Measurements from ENCODE around the gene DNASE1L2.

Gene DNASE1L2

GRCh38 chr16:2282866-2283555, 46.8 kb downstream of the DNASE1L2 start:
- Histone ChIP-seq H3K4me1 (ENCODE audit: control insufficient read depth, insufficient read depth, low read length, poor library complexity, severe bottlenecking) (no peaks in the 10 kb centered on the region), H3K36me3 (ENCODE audit: control insufficient read depth, insufficient read depth, low read length) (no peaks in the 10 kb centered on the region), H3K9me3 (ENCODE audit: control insufficient read depth, low read length) (no peaks in the 10 kb centered on the region), H3K4me3 (ENCODE audit: extremely low read depth, insufficient read depth, low read length, poor library complexity, severe bottlenecking) (no peak overlapping the region), H3K27ac (ENCODE audit: low read depth, low read length, severe bottlenecking) (no peak overlapping the region)
- 86 to 89% methylated on average over 14 to 19 of the region's 26 CpGs for WGBS, 2 experiments (ENCODE audit: insufficient coverage in 2 of 2)

GRCh38 chr16:2284001-2284770, 47.9 kb downstream of the DNASE1L2 start:
- 90 to 91% methylated on average over 24 to 28 of the region's 37 CpGs for WGBS, 2 experiments (ENCODE audit: insufficient coverage in 2 of 2)
- H3K27ac ChIP-seq (ENCODE audit: low read depth, low read length, severe bottlenecking), result no peak overlapping the region
- H3K9me3 ChIP-seq (ENCODE audit: control insufficient read depth, low read length), result no peaks in the 10 kb centered on the region

GRCh38 chr16:2284797-2285576, 48.7 kb downstream of the DNASE1L2 start:
- Histone ChIP-seq H3K9me3 (ENCODE audit: control insufficient read depth, low read length) (no peaks in the 10 kb centered on the region), H3K4me3 (ENCODE audit: extremely low read depth, insufficient read depth, low read length, poor library complexity, severe bottlenecking) (no peak overlapping the region)

More at GRCh38 chr16:2284001-2284770, 47.9 kb downstream of the DNASE1L2 start:
- Histone ChIP-seq H3K4me3 (ENCODE audit: extremely low read depth, insufficient read depth, low read length, poor library complexity, severe bottlenecking) (no peak overlapping the region), H3K36me3 (ENCODE audit: control insufficient read depth, insufficient read depth, low read length) (no peaks in the 10 kb centered on the region), H3K4me1 (ENCODE audit: control insufficient read depth, insufficient read depth, low read length, poor library complexity, severe bottlenecking) (no peaks in the 10 kb centered on the region)

GRCh38 chr16:2285731-2286191, 49.5 kb downstream of the DNASE1L2 start:
- Histone ChIP-seq H3K27ac (ENCODE audit: low read depth, low read length, severe bottlenecking) (no peak overlapping the region), H3K4me3 (ENCODE audit: extremely low read depth, insufficient read depth, low read length, poor library complexity, severe bottlenecking) (no peak overlapping the region), H3K36me3 (ENCODE audit: control insufficient read depth, insufficient read depth, low read length) (no peaks in the 10 kb centered on the region), H3K9me3 (ENCODE audit: control insufficient read depth, low read length) (no peaks in the 10 kb centered on the region), H3K4me1 (ENCODE audit: control insufficient read depth, insufficient read depth, low read length, poor library complexity, severe bottlenecking) (no peaks in the 10 kb centered on the region)
- 78 to 83% methylated on average over 10 to 12 of the region's 13 CpGs for WGBS, 2 experiments (ENCODE audit: insufficient coverage in 2 of 2)

More at GRCh38 chr16:2284797-2285576, 48.7 kb downstream of the DNASE1L2 start:
- Histone ChIP-seq H3K27ac (ENCODE audit: low read depth, low read length, severe bottlenecking) (no peak overlapping the region), H3K4me1 (ENCODE audit: control insufficient read depth, insufficient read depth, low read length, poor library complexity, severe bottlenecking) (no peaks in the 10 kb centered on the region), H3K36me3 (ENCODE audit: control insufficient read depth, insufficient read depth, low read length) (no peaks in the 10 kb centered on the region)
- 90% methylated on average over 27 to 31 of the region's 35 CpGs for WGBS, 2 experiments (ENCODE audit: insufficient coverage in 2 of 2)

- 89 to 91% methylated on average over 17 of the region's 17 CpGs for WGBS, 2 experiments (ENCODE audit: insufficient coverage in 2 of 2)
- Histone ChIP-seq H3K4me3 (ENCODE audit: extremely low read depth, insufficient read depth, low read length, poor library complexity, severe bottlenecking) (no peak overlapping the region), H3K27ac (ENCODE audit: low read depth, low read length, severe bottlenecking) (no peak overlapping the region), H3K9me3 (ENCODE audit: control insufficient read depth, low read length) (no peaks in the 10 kb centered on the region), H3K4me1 (ENCODE audit: control insufficient read depth, insufficient read depth, low read length, poor library complexity, severe bottlenecking) (no peaks in the 10 kb centered on the region), H3K36me3 (ENCODE audit: control insufficient read depth, insufficient read depth, low read length) (no peaks in the 10 kb centered on the region)
Measured at GRCh38 chr16:2286550-2286949, 50.3 kb downstream of the DNASE1L2 start.

- 88 to 90% methylated on average over 34 of the region's 35 CpGs for WGBS, 2 experiments (ENCODE audit: insufficient coverage in 2 of 2)
Measured at GRCh38 chr16:2287916-2288547, 51.8 kb downstream of the DNASE1L2 start.

More at GRCh38 chr16:2287916-2288547, 51.8 kb downstream of the DNASE1L2 start:
- Histone ChIP-seq H3K4me1 (ENCODE audit: control insufficient read depth, insufficient read depth, low read length, poor library complexity, severe bottlenecking) (no peaks in the 10 kb centered on the region), H3K36me3 (ENCODE audit: control insufficient read depth, insufficient read depth, low read length) (no peaks in the 10 kb centered on the region), H3K27ac (ENCODE audit: low read depth, low read length, severe bottlenecking) (no peak overlapping the region), H3K9me3 (ENCODE audit: control insufficient read depth, low read length) (no peaks in the 10 kb centered on the region), H3K4me3 (ENCODE audit: extremely low read depth, insufficient read depth, low read length, poor library complexity, severe bottlenecking) (no peak overlapping the region)

Measured in mesodermal cell (in vitro differentiated cells).